Activated naive CD8-positive, alpha-beta T cell treated with anti-CD3 and anti-CD28 coated beads, Interleukin-2, amount 10 ng/mL, durations not matched to agents 7 days and 5 days (primary cell): ENCODE results near the gene MT1M. TPM values are rescaled to one million over a fixed set of nuclear protein-coding genes. Genes with fewer than 3 reads are reported as not detected.
"Not testable (repeated sequence)": the region's sequence is repeated elsewhere in the genome, so short reads cannot be mapped to it uniquely, and the experiment has no call there.

ENCODE experiments used
- ATAC-seq: fragments of 150-1000 bp; cut with Tn5 transposase; one replicate; pipeline ENCODE4 v1.10.0; 2021; ENCODE audit warnings: low read depth, moderate library complexity
- POLR2A ChIA-PET: fragments of 350-600 bp; sonication (Branson Sonifier 250); formaldehyde crosslinking; loops from one replicate; lab custom pipeline; 2021; ENCODE audit warnings: antibody characterized with exemption; lab: Charles Lee
- DNase-seq: peaks from one replicate; pipeline ENCODE4 v3.0.0; 2021
- H3K27ac Mint-ChIP-seq: one replicate; pipeline ENCODE4 v1.8.0; 2022; ENCODE audit warnings: mild to moderate bottlenecking, mixed read lengths
- H3K27me3 Mint-ChIP-seq: one replicate; pipeline ENCODE4 v1.8.0; 2022; ENCODE audit warnings: mild to moderate bottlenecking, moderate library complexity, mixed read lengths
- H3K36me3 Mint-ChIP-seq: one replicate; pipeline ENCODE4 v1.8.0; 2021; ENCODE audit warnings: mild to moderate bottlenecking, mixed read lengths
- H3K4me1 Mint-ChIP-seq: one replicate; pipeline ENCODE4 v1.8.0; 2021; ENCODE audit warnings: mixed read lengths
- H3K4me3 Mint-ChIP-seq: one replicate; pipeline ENCODE4 v1.8.0; 2022; ENCODE audit warnings: mild to moderate bottlenecking, moderate library complexity, mixed read lengths
- H3K9me3 Mint-ChIP-seq: one replicate; pipeline ENCODE4 v1.8.0; 2021; ENCODE audit warnings: mixed read lengths
- total RNA-seq, 2 experiments: library from RNA; stranded (reverse); gene quantifications; one replicate each; pipeline ENCODE4 v1.2.3, GENCODE V29; 2021

Gene MT1M
- total RNA-seq, 2 experiments from 2014 or later: not detected

DNA sequence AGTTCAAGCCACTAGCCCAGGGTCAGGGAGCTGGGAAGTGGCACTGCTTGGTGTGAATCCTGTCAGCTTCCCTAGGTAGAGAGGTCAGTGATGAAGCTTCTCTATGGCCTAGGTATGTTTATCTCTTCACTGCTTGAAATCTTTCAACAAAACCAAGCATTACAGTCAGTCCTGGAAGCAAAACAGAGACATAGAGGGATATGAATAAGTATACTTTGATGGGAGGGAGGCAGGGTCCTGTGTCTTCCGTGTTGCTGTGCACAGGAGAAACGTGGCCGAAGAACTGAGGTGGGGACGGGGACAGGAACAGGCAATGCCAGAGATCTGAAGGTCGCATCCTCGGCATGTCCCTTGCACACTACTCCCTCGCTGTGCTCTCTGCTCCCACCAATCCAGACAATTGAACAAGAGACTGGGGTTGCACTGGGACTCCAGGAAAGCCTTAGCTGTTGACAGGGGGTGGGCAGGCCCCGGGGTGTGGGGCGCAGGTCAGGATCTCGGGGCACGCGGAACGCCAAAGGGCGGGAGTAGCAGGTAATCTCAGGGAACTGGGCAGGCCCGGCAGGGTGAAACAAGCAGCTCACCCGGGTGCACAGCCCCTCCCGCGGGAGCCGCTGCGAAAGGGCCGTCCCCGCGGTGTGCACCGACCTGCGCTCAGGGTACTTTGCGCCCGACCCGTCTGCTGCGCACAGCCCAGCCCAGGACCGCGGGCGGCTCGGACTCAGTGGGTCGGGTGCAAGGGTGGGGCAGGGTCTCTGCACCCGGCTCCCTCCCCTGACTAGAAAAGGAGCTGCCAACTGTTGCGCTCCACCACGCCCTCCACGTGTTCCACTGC is 36.8 kb downstream of the MT1M start, which contains the start of gene MT1H:
TSS of gene MT1H (plus strand) at position 810 of the 835 bp plus-strand sequence. CDS start 71 bp downstream, outside the sequence.
- ATAC-seq (peak; percentile 27), DNase-seq (peak; percentile 45)
- POLR2A ChIA-PET: interaction anchor here (1.1 to 2.3 kb wide), 6 partner anchors 7 to 44 kb away, joined by 3 to 13 read pairs (median 4); partner anchors contain the start of genes MT1E and MT1X
- Mint-ChIP-seq H3K4me1 (peaks cover 31% of the 10 kb centered on the region), H3K27ac (no peak within 1 kb of the TSS), H3K9me3 (no peaks in the 10 kb centered on the region), H3K4me3 (peak within 1 kb of the TSS; percentile 65), H3K27me3 (peaks cover 70% of the 10 kb centered on the region), H3K36me3 (no peaks in the 10 kb centered on the region)

DNA sequence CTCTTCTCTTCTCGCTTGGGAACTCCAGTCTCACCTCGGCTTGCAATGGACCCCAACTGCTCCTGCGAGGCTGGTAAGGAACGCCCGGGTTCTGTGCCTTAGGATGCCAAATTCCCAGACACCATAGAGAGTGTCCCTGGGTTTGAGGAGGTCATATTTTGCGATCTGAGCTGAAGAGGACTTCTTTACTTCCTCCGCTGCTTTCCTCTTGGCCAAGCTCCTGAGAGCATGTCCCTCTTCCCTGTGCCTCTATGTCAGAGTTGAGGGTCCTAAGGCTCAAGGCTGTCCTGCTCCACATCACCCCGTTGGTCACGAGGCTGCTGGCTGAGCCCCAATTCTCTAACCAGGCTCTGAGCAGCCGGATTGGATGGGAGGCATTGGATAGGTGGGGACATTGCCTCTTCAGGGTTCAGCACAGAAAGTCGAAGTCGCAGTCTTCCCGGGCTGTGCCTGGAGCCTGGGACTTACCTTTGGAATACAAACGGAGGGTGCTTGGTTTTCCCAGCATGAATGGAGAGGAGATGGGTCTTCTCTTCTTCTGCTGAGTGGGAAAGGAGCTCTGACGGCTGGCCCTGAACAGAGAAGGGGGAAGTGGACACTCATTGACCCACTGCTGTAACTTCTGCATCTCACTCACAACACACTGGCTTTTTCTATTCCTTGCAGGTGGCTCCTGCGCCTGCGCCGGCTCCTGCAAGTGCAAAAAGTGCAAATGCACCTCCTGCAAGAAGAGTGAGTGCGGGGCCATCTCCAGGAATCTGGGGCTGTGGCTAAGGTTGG is 37.6 kb downstream of the MT1M start:
- H3K4me1 Mint-ChIP-seq: peaks cover 34% of the 10 kb centered on the region
- H3K27me3 Mint-ChIP-seq: peaks cover 73% of the 10 kb centered on the region
- POLR2A ChIA-PET: interaction anchor here (1.1 to 2.1 kb wide), 3 partner anchors 9 to 45 kb away, joined by 3 to 6 read pairs (median 3); partner anchors contain the start of genes MT1E and MT1X
- H3K9me3 Mint-ChIP-seq: no peaks in the 10 kb centered on the region
- ATAC-seq: no peak
- no peak overlapping the region for H3K27ac Mint-ChIP-seq
- no peaks in the 10 kb centered on the region for H3K36me3 Mint-ChIP-seq
- DNase-seq: no peak
- no peak overlapping the region for H3K4me3 Mint-ChIP-seq

DNA sequence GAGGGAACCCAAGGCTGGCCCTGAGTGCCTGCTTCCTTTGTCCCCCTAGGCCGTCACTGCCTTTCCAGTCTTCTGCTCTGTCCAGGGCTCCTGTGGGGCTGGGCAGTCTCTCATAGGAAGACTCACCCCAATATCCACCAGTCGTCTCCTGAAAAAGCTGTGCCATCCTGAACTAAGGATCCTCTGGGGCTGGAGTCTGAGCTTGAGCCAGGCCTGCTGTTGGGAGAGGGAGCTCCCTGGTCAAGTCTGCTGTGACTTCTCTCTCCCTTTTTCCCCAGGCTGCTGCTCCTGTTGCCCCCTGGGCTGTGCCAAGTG is 38.1 kb downstream of the MT1M start:
- DNase-seq (no peak), ATAC-seq (no peak)
- H3K9me3 Mint-ChIP-seq: no peaks in the 10 kb centered on the region
- no peaks in the 10 kb centered on the region for H3K36me3 Mint-ChIP-seq
- H3K27me3 Mint-ChIP-seq: peaks cover 72% of the 10 kb centered on the region
- POLR2A ChIA-PET: interaction anchor here (1.0 to 1.5 kb wide), 3 partner anchors 12 to 45 kb away, joined by 3 read pairs; partner anchors contain the start of genes MT1E, MT1F and MT1X
- no peak overlapping the region for H3K4me3 Mint-ChIP-seq
- H3K27ac Mint-ChIP-seq: no peak overlapping the region
- H3K4me1 Mint-ChIP-seq: peaks cover 35% of the 10 kb centered on the region

DNA sequence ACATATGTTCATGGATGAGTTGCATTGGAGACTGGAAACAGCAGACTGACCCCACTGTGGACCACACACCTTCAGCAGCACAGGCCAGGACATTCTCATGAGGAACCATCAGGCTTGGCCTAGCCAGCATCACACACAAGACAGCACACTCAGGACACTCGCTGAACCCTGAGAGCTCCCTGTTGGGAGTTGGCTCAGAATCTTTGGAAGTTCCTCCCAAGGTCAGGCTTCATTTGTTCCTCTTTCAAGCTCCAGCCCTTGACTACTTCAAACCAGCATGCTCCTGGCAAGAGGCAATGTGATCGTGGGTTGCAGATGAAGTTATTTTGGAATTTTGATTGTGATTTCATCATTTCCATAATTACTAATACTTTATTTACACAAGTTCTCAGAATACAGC is 39.2 kb downstream of the MT1M start:
- H3K36me3 Mint-ChIP-seq, H3K4me3 Mint-ChIP-seq, ATAC-seq, H3K27ac Mint-ChIP-seq, H3K9me3 Mint-ChIP-seq, DNase-seq: not testable (repeated sequence)
- POLR2A ChIA-PET: interaction anchor here (1.0 kb wide), 1 partner anchor 14 kb away, joined by 3 read pairs; the partner anchor contains the start of gene MT1F
- peaks cover 66% of the 10 kb centered on the region for H3K27me3 Mint-ChIP-seq
- peaks cover 42% of the 10 kb centered on the region for H3K4me1 Mint-ChIP-seq

- DNase-seq, H3K36me3 Mint-ChIP-seq, H3K27ac Mint-ChIP-seq, POLR2A ChIA-PET, H3K4me3 Mint-ChIP-seq, ATAC-seq, H3K9me3 Mint-ChIP-seq: not testable (repeated sequence)
- Mint-ChIP-seq H3K27me3 (peaks cover 63% of the 10 kb centered on the region), H3K4me1 (peaks cover 42% of the 10 kb centered on the region)
Measured at GRCh38 chr16:56672171-56672570, 39.7 kb downstream of the MT1M start.

- DNase-seq: no peak
- no peaks in the 10 kb centered on the region for H3K36me3 Mint-ChIP-seq
- no peak overlapping the region for H3K27ac Mint-ChIP-seq
- peaks cover 35% of the 10 kb centered on the region for H3K4me1 Mint-ChIP-seq
- ATAC-seq: no peak
- H3K4me3 Mint-ChIP-seq: no peak overlapping the region
- no peaks in the 10 kb centered on the region for H3K9me3 Mint-ChIP-seq
- POLR2A ChIA-PET: interaction anchor here (0.6 to 1.6 kb wide), 2 partner anchors 11 to 29 kb away, joined by 3 read pairs; no protein-coding TSS in a partner anchor
- H3K27me3 Mint-ChIP-seq: peaks cover 58% of the 10 kb centered on the region
Measured at GRCh38 chr16:56672761-56673536, 40.5 kb downstream of the MT1M start.

DNA sequence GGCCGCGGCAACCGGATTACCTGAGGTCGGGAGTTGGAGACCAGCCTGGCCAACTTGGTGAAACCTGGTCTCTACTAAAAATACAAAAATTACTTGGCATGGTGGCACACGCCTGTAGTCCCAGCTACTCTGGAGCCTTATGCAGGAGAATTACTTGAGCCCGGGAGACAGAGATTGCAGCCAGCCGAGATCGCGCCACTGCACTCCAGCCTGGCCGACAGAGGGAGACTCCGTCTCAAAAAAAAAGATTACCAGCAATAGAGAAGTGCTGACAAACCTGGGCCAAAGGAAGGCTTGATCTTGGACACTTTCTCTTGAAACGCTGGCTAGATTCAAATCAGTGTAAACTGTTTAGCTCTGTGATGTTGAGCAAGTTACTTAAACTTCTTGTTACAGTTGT is 41.5 kb downstream of the MT1M start:
- Mint-ChIP-seq H3K27ac (no peak overlapping the region), H3K36me3 (no peaks in the 10 kb centered on the region), H3K27me3 (peaks cover 50% of the 10 kb centered on the region), H3K4me3 (no peak overlapping the region), H3K4me1 (peaks cover 28% of the 10 kb centered on the region), H3K9me3 (no peaks in the 10 kb centered on the region)
- ATAC-seq (peak; percentile 60), DNase-seq (peak; percentile 46)
- POLR2A ChIA-PET: interaction anchor here (1.6 kb wide), 1 partner anchor 28 kb away, joined by 3 read pairs; no protein-coding TSS in a partner anchor

GRCh38 chr16:56674570-56674969 is 42.1 kb downstream of the MT1M start:
- ATAC-seq, H3K36me3 Mint-ChIP-seq, DNase-seq, H3K4me3 Mint-ChIP-seq, H3K27ac Mint-ChIP-seq, H3K9me3 Mint-ChIP-seq, POLR2A ChIA-PET: not testable (repeated sequence)
- peaks cover 24% of the 10 kb centered on the region for H3K4me1 Mint-ChIP-seq
- peaks cover 45% of the 10 kb centered on the region for H3K27me3 Mint-ChIP-seq

DNA sequence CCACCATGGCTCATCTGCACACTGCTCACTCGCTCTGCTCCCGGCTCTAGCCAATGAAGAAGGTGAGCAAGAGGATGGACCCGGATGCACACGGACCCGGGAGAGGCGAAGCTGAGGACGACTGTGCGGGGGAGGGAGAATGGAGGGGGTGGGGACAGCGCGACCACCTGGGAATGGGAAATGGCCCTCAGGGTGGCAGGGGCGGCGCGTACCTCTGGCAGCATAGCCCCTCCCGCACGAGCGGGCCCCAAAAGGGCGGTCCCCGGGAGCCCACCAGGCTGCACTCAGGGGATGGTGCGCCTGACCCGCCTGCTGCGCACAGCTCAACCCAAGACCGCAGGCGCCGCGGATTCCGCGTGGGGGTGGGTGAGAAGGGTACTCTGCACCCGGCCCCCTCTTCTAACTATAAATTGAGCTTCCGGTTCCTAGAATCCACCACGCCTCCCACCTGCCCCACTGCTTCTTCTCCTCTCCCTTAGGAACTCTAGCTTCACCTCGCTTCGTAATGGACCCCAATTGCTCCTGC is 43.3 kb downstream of the MT1M start:
- Mint-ChIP-seq H3K4me3 (peak overlapping the region; percentile 83), H3K27me3 (peaks cover 33% of the 10 kb centered on the region), H3K9me3 (no peaks in the 10 kb centered on the region), H3K27ac (peak overlapping the region; percentile 75), H3K4me1 (peaks cover 28% of the 10 kb centered on the region), H3K36me3 (no peaks in the 10 kb centered on the region)
- ATAC-seq: peak; percentile 77
- DNase-seq: peak; percentile 74
- POLR2A ChIA-PET: interaction anchor here (0.6 to 1.4 kb wide), 6 partner anchors 13 to 320 kb away, joined by 3 to 6 read pairs (median 4); partner anchors contain the start of genes MT1E and MT1F

DNA sequence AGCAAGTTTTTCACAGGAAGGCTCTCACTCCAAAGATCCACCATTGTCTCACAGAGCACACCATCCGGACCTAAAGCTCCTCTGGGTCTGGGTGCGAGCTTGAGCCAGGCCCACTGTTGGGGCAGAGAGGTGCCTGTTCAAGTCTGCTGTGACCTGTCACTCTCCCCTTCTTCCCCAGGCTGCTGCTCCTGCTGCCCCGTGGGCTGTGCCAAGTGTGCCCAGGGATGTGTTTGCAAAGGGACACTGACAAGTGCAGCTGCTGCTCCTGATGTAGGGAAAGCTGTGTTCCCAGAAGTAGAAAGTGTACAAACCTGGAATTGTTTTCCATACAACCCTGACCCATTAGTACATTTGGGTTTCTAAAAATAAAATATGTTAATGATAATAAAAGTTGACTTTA is 45.0 kb downstream of the MT1M start:
- POLR2A ChIA-PET: interaction anchor here (0.7 to 1.1 kb wide), 2 partner anchors 24 to 95 kb away, joined by 3 read pairs; no protein-coding TSS in a partner anchor

DNA sequence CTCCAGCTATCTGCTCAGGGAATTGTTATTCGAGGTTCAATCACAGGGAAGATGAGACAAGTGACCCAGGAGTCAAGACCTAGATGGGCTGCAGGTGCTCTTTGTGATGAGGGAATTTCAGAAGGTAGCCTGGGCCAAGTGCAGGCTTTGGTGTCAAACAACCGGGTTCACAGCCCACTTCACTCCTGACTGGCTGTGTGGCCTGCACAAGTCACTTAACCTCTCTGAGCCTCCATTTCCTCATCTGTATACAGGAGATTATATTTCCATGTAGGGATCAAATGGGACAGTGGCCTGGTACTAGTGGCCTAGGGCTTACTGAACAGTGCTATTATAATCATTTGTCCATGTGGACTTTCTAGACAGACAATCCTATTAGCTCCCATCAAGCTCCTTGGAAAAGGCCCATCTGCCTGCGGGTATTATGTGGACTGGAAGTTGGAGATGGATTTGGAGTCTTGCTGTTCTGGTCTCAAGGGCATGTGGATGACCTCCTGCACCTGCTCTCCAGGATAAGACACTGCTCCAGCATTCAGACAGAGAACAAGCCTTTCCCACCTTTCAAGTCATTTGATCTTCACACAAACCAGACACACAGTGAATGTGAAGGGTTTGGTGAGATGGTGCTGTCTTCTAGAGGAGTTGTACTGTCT is 46.7 kb downstream of the MT1M start:
- peaks cover 36% of the 10 kb centered on the region for H3K4me1 Mint-ChIP-seq
- POLR2A ChIA-PET: interaction anchor here (0.6 to 1.9 kb wide), 2 partner anchors 11 to 174 kb away, joined by 6 to 7 read pairs; partner anchors contain the start of genes MT1G and MT1H

More for the DNA sequence above, 45.0 kb downstream of the MT1M start:
- Mint-ChIP-seq H3K4me3 (no peak overlapping the region), H3K27ac (no peak overlapping the region), H3K27me3 (peaks cover 17% of the 10 kb centered on the region), H3K36me3 (no peaks in the 10 kb centered on the region), H3K9me3 (no peaks in the 10 kb centered on the region), H3K4me1 (peaks cover 30% of the 10 kb centered on the region)
- DNase-seq: no peak
- ATAC-seq: no peak

GRCh38 chr16:56679818-56680217 is 47.4 kb downstream of the MT1M start:
- Mint-ChIP-seq H3K9me3 (no peaks in the 10 kb centered on the region), H3K4me3 (no peak overlapping the region), H3K4me1 (peaks cover 36% of the 10 kb centered on the region), H3K27me3 (peaks cover 5% of the 10 kb centered on the region), H3K27ac (no peak overlapping the region), H3K36me3 (peaks cover 3% of the 10 kb centered on the region)
- POLR2A ChIA-PET: interaction anchor here (0.6 to 1.9 kb wide), 2 partner anchors 11 to 173 kb away, joined by 6 to 7 read pairs; partner anchors contain the start of genes MT1G and MT1H
- no peak for DNase-seq
- ATAC-seq: no peak

More for the DNA sequence above, 46.7 kb downstream of the MT1M start:
- Mint-ChIP-seq H3K4me3 (no peak overlapping the region), H3K9me3 (no peaks in the 10 kb centered on the region), H3K27ac (no peak overlapping the region), H3K27me3 (peaks cover 9% of the 10 kb centered on the region), H3K36me3 (peaks cover under 1% of the 10 kb centered on the region)
- DNase-seq (no peak), ATAC-seq (no peak)
